NT2/D1 (cell line): ENCODE data around the gene ACSBG1.

Experiments used
- DNase-seq: peaks from one replicate; pipeline ENCODE4 v3.0.0-alpha.2; 2011; ENCODE audit warnings: low read depth, low spot score
- H3K27me3 ChIP-seq: 2 replicates; pipeline ENCODE4 v1.6.0; 2011; ENCODE audit warnings: mild to moderate bottlenecking; ENCODE audit not compliant: insufficient read length, insufficient read depth
- H3K36me3 ChIP-seq: 2 replicates; pipeline ENCODE4 v1.6.1; 2011; ENCODE audit warnings: mild to moderate bottlenecking, low read length, mixed read lengths; ENCODE audit not compliant: insufficient read depth, insufficient read length
- H3K4me1 ChIP-seq: 2 replicates; pipeline ENCODE4 v1.5.1; 2011; ENCODE audit not compliant: insufficient read depth, insufficient read length
- H3K4me3 ChIP-seq: 2 replicates; pipeline ENCODE4 v1.5.1; 2011; ENCODE audit warnings: low read depth; ENCODE audit not compliant: insufficient read length
- H3K9ac ChIP-seq: 2 replicates; pipeline ENCODE4 v1.6.0; 2011; ENCODE audit warnings: low read depth; ENCODE audit not compliant: insufficient read length
- H3K9me3 ChIP-seq: 2 replicates; pipeline ENCODE4 v1.5.1; 2011; ENCODE audit warnings: mild to moderate bottlenecking, low read length; ENCODE audit not compliant: insufficient read depth
- SUZ12 ChIP-seq: IDR thresholded peaks from 2 replicates; pipeline ENCODE4 v1.6.1; 2011; ENCODE audit not compliant: insufficient read length, insufficient read depth; ENCODE audit errors: extremely low read depth
- YY1 ChIP-seq: IDR thresholded peaks from 2 replicates; pipeline ENCODE4 v1.6.1; 2011; ENCODE audit not compliant: insufficient read length, insufficient read depth
- ZNF274 ChIP-seq: IDR thresholded peaks from 2 replicates; pipeline ENCODE4 v1.6.1; 2011; ENCODE audit warnings: mild to moderate bottlenecking, low read depth, low read length

ACSBG1 gene

GRCh38 chr15:78210349-78210717, 24.0 kb downstream of the ACSBG1 start:
- DNase-seq, result no peak
- Histone ChIP-seq H3K27me3 (no peaks in the 10 kb centered on the region), H3K9ac (no peak overlapping the region), H3K36me3 (no peaks in the 10 kb centered on the region), H3K9me3 (no peaks in the 10 kb centered on the region), H3K4me1 (peaks cover 34% of the 10 kb centered on the region), H3K4me3 (no peak overlapping the region)
- TF ChIP-seq YY1 (no peak), ZNF274 (no peak)

GRCh38 chr15:78209646-78210348, 24.6 kb downstream of the ACSBG1 start:
- peaks cover 34% of the 10 kb centered on the region for H3K4me1 ChIP-seq
- no peaks in the 10 kb centered on the region for H3K9me3 ChIP-seq
- no peaks in the 10 kb centered on the region for H3K36me3 ChIP-seq
- no peak for TF ChIP-seq YY1
- no peak for TF ChIP-seq ZNF274
- TF ChIP-seq SUZ12, result no peak
- no peak overlapping the region for H3K4me3 ChIP-seq
- no peak overlapping the region for H3K9ac ChIP-seq
- no peak for DNase-seq
- H3K27me3 ChIP-seq, result no peaks in the 10 kb centered on the region

- H3K36me3 ChIP-seq, result no peaks in the 10 kb centered on the region
- no peaks in the 10 kb centered on the region for H3K9me3 ChIP-seq
- DNase-seq, result no peak
- TF ChIP-seq ZNF274, result no peak
- no peak for TF ChIP-seq YY1
- no peak for TF ChIP-seq SUZ12
- no peak overlapping the region for H3K4me3 ChIP-seq
- no peak overlapping the region for H3K9ac ChIP-seq
- no peaks in the 10 kb centered on the region for H3K27me3 ChIP-seq
- peaks cover 33% of the 10 kb centered on the region for H3K4me1 ChIP-seq
Measured at GRCh38 chr15:78208887-78209645, 25.3 kb downstream of the ACSBG1 start.

GRCh38 chr15:78208341-78208844, 26.0 kb downstream of the ACSBG1 start:
- Histone ChIP-seq H3K27me3 (no peaks in the 10 kb centered on the region), H3K9ac (no peak overlapping the region), H3K4me1 (peaks cover 26% of the 10 kb centered on the region), H3K9me3 (no peaks in the 10 kb centered on the region), H3K4me3 (no peak overlapping the region), H3K36me3 (no peaks in the 10 kb centered on the region)
- TF ChIP-seq YY1, result no peak
- no peak for TF ChIP-seq ZNF274
- TF ChIP-seq SUZ12, result no peak
- DNase-seq, result no peak

GRCh38 chr15:78207641-78208340, 26.6 kb downstream of the ACSBG1 start:
- Histone ChIP-seq H3K27me3 (no peaks in the 10 kb centered on the region), H3K4me1 (peaks cover 20% of the 10 kb centered on the region)

GRCh38 chr15:78207110-78207458, 27.3 kb downstream of the ACSBG1 start:
- TF ChIP-seq YY1, result no peak
- TF ChIP-seq ZNF274, result no peak
- Histone ChIP-seq H3K4me1 (peaks cover 20% of the 10 kb centered on the region), H3K4me3 (no peak overlapping the region), H3K27me3 (no peaks in the 10 kb centered on the region), H3K9me3 (no peaks in the 10 kb centered on the region), H3K9ac (no peak overlapping the region), H3K36me3 (no peaks in the 10 kb centered on the region)
- DNase-seq, result no peak

More at GRCh38 chr15:78207641-78208340, 26.6 kb downstream of the ACSBG1 start:
- no peak overlapping the region for H3K4me3 ChIP-seq
- TF ChIP-seq SUZ12, result no peak
- no peak for TF ChIP-seq ZNF274
- TF ChIP-seq YY1, result no peak
- no peak for DNase-seq
- H3K9ac ChIP-seq, result no peak overlapping the region
- H3K9me3 ChIP-seq, result no peaks in the 10 kb centered on the region
- no peaks in the 10 kb centered on the region for H3K36me3 ChIP-seq
